ENCODE data around the gene CLEC4F. TPM values are rescaled to one million over a fixed set of nuclear protein-coding genes. Genes with fewer than 3 reads are reported as not detected.

CLEC4F gene
- total and polyA plus RNA-seq, 2 of the 4 experiments (the other 2 are of a cell fraction), result not detected

- Histone ChIP-seq H3K18ac (ENCODE audit: low read depth, low read length) (no peak overlapping the region), H3K27ac (ENCODE audit: insufficient read depth, low read length) (no peak overlapping the region), H3K79me1 (ENCODE audit: low read depth in 1 of 2, low read length in 2 of 2) (no peaks in the 10 kb centered on the region), H3K36me3 (ENCODE audit: control insufficient read depth, insufficient read depth, low read length) (no peaks in the 10 kb centered on the region), H3K4me1 (ENCODE audit: control insufficient read depth, insufficient read depth, low read length) (no peaks in the 10 kb centered on the region), H2BK5ac (ENCODE audit: low read depth, low read length, poor library complexity, severe bottlenecking) (no peak overlapping the region), H4K5ac (ENCODE audit: low read depth, low read length) (no peak overlapping the region), H2BK15ac (ENCODE audit: low read depth, low read length) (no peak overlapping the region), H3K14ac (replicated peaks; ENCODE audit: low read depth, low read length) (no peak overlapping the region), H3K4me3 (ENCODE audit: insufficient read depth, low read depth, low read length) (no peak overlapping the region), H4K20me1 (ENCODE audit: insufficient read depth, low read length) (no peaks in the 10 kb centered on the region), H2BK20ac (ENCODE audit: low read depth, low read length) (no peak overlapping the region), H3K56ac (ENCODE audit: extremely low read depth, insufficient read depth, low read length) (no peak overlapping the region), H3K4ac (ENCODE audit: low read depth, low read length) (no peak overlapping the region), H2AK5ac (ENCODE audit: low read depth, low read length) (no peak overlapping the region), H3K9ac (ENCODE audit: low read depth, low read length) (no peak overlapping the region), H3K9me3 (ENCODE audit: control insufficient read depth, insufficient read depth, low read length) (no peaks in the 10 kb centered on the region), H2BK120ac (ENCODE audit: low read depth, low read length) (no peak overlapping the region), H2AK9ac (replicated peaks; ENCODE audit: low read depth, low read length, poor library complexity) (no peak overlapping the region), H2AFZ (replicated peaks; ENCODE audit: low read length, poor library complexity) (no peak overlapping the region), H4K91ac (ENCODE audit: insufficient read depth, low read depth, low read length) (no peak overlapping the region), H3K27me3 (ENCODE audit: control insufficient read depth, insufficient read depth, low read length) (no peaks in the 10 kb centered on the region; the same call in 1 of the 2 replicates), H3K4me2 (ENCODE audit: low read depth, low read length) (no peak overlapping the region), H3K23ac (ENCODE audit: low read depth, low read length) (no peak overlapping the region), H3K9me1 (ENCODE audit: insufficient read depth, low read length) (no peaks in the 10 kb centered on the region), H4K8ac (ENCODE audit: low read depth in 2 of 2, low read length in 2 of 2) (no peak overlapping the region)
- in situ Hi-C loops (cut with MboI; ENCODE audit: low sequenced_read_pairs), result no loop called here
- ChIA-PET POLR2A (ENCODE audit: unreplicated experiment) (no interaction called here), CTCF (interaction anchor here (0.6 kb wide), 1 partner anchor 1007 kb away, joined by 4 read pairs; no protein-coding TSS in a partner anchor)
- TF ChIP-seq CEBPB (IDR thresholded peaks at IDR 0.05; ENCODE audit: low read depth, low read length), result no peak
- TF ChIP-seq MXI1 (IDR thresholded peaks at IDR 0.05; ENCODE audit: borderline replicate concordance, low read depth, low read length), result no peak
- no peak for TF ChIP-seq USF2 (IDR thresholded peaks at IDR 0.05; ENCODE audit: low read depth, low read length)
- no peak for TF ChIP-seq MAZ (IDR thresholded peaks at IDR 0.05; ENCODE audit: borderline replicate concordance, low read depth, low read length)
- TF ChIP-seq ELK1 (IDR thresholded peaks at IDR 0.05; ENCODE audit: borderline replicate concordance, low read depth, low read length), result no peak
- no peak for TF ChIP-seq FOS (IDR thresholded peaks at IDR 0.05; ENCODE audit: low read depth, low read length)
- no peak for TF ChIP-seq CTCF (conservative IDR thresholded peaks at IDR 0.05; ENCODE audit: low read depth, low read length)
- no peak for TF ChIP-seq SMC3 (IDR thresholded peaks at IDR 0.05; ENCODE audit: low read depth, low read length)
- TF ChIP-seq POLR2A (IDR thresholded peaks at IDR 0.05; ENCODE audit: low read depth, low read length), result no peak
- TF ChIP-seq MAFK (IDR thresholded peaks at IDR 0.05; ENCODE audit: low read depth, low read length), result no peak
- TF ChIP-seq NFE2L2 (IDR thresholded peaks at IDR 0.05; ENCODE audit: low read depth, low read length), result no peak
- TF ChIP-seq RCOR1 (IDR thresholded peaks at IDR 0.05; ENCODE audit: insufficient replicate concordance, low read length), result no peak
- DNase-seq (no peak), ATAC-seq (ENCODE audit: low read depth) (no peak)
- BruUV-seq (replicated peaks), result no TSS peak
- 80% methylated on average over 1 of the region's 7 CpGs; no CpG with 5 or more reads in 1 of the 2 experiments for WGBS, 2 experiments (ENCODE audit: extremely low coverage in 2 of 2, insufficient read length in 1 of 2)
- dilution Hi-C loops (cut with HindIII; ENCODE audit: low sequenced_read_pairs, unreplicated experiment), result no loop called here
- intact Hi-C loops (cut with micrococcal nuclease), result no loop called here
Measured at GRCh38 chr2:70842401-70842800, 22.0 kb upstream of the CLEC4F start.
